ENCODE data around the gene COMMD6. TPM values are rescaled to one million over a fixed set of nuclear protein-coding genes. Genes with fewer than 3 reads are reported as not detected.

COMMD6 gene
- total RNA-seq, 2 experiments from 2014 or later = 211 to 217 TPM

- no peak for ATAC-seq (ENCODE audit: poor library complexity)
- peaks cover 8% of the 10 kb centered on the region for H3K36me3 ChIP-seq (ENCODE audit: insufficient read depth, low read length)
- DNase-seq = no peak
- H3K4me3 ChIP-seq (ENCODE audit: low read length) = no peak overlapping the region
- no peak overlapping the region for H3K27ac ChIP-seq (ENCODE audit: low read depth in 1 of 2, low read length in 2 of 2)
- Mint-ChIP-seq H3K9me3 (peaks cover 4% of the 10 kb centered on the region), H3K36me3 (ENCODE audit: low read depth) (peaks cover 79% of the 10 kb centered on the region), H3K27ac (no peak overlapping the region), H3K4me1 (ENCODE audit: low read depth) (no peaks in the 10 kb centered on the region), H3K4me3 (no peak overlapping the region), H3K27me3 (no peaks in the 10 kb centered on the region)
- H3K4me1 ChIP-seq (ENCODE audit: insufficient read depth, low read length) = no peaks in the 10 kb centered on the region
- CTCF ChIA-PET = no interaction called here
- H3K9me3 ChIP-seq (ENCODE audit: control insufficient read depth in 1 of 2, insufficient read depth in 1 of 2, low read length in 2 of 2) = no peaks in the 10 kb centered on the region
- no peaks in the 10 kb centered on the region for H3K27me3 ChIP-seq (ENCODE audit: control insufficient read depth in 1 of 2, insufficient read depth in 2 of 2, low read length in 2 of 2)
- intact Hi-C loops (cut with DNase I, micrococcal nuclease) = no loop called here
- TF ChIP-seq CTCF (IDR thresholded peaks at IDR 0.05) = no peak
- POLR2A ChIA-PET = no interaction called here
Measured at GRCh38 chr13:75581874-75582640, 44.4 kb upstream of the COMMD6 start.

- H3K9me3 ChIP-seq (ENCODE audit: control insufficient read depth in 1 of 2, insufficient read depth in 1 of 2, low read length in 2 of 2) = no peaks in the 10 kb centered on the region
- intact Hi-C loops (cut with DNase I, micrococcal nuclease) = no loop called here
- no peaks in the 10 kb centered on the region for H3K27me3 Mint-ChIP-seq
- TF ChIP-seq CTCF (IDR thresholded peaks at IDR 0.05) = no peak
- H3K27me3 ChIP-seq (ENCODE audit: control insufficient read depth in 1 of 2, insufficient read depth in 2 of 2, low read length in 2 of 2) = no peaks in the 10 kb centered on the region
- no peaks in the 10 kb centered on the region for H3K4me1 ChIP-seq (ENCODE audit: insufficient read depth, low read length)
- H3K4me1 Mint-ChIP-seq (ENCODE audit: low read depth) = no peaks in the 10 kb centered on the region
- DNase-seq (no peak), ATAC-seq (ENCODE audit: poor library complexity) (no peak)
- H3K36me3 ChIP-seq (ENCODE audit: insufficient read depth, low read length) = peaks cover 12% of the 10 kb centered on the region
- H3K4me3 ChIP-seq (ENCODE audit: low read length) = no peak overlapping the region
- ChIA-PET POLR2A (no interaction called here), CTCF (interaction anchor here (1.6 kb wide), 1 partner anchor 25 kb away, joined by 4 read pairs; no protein-coding TSS in a partner anchor)
- H3K27ac ChIP-seq (ENCODE audit: low read depth in 1 of 2, low read length in 2 of 2) = no peak overlapping the region
- H3K4me3 Mint-ChIP-seq = no peak overlapping the region
- no peak overlapping the region for H3K27ac Mint-ChIP-seq
- H3K36me3 Mint-ChIP-seq (ENCODE audit: low read depth) = peaks cover 85% of the 10 kb centered on the region
- H3K9me3 Mint-ChIP-seq = peaks cover 4% of the 10 kb centered on the region
Measured at GRCh38 chr13:75579529-75579928, 41.9 kb upstream of the COMMD6 start.

GRCh38 chr13:75569576-75569975, 31.9 kb upstream of the COMMD6 start:
- TF ChIP-seq CTCF (IDR thresholded peaks at IDR 0.05) = no peak
- CTCF ChIA-PET = interaction anchor here (1.2 kb wide), 1 partner anchor 32 kb away, joined by 3 read pairs; the partner anchor contains the start of gene COMMD6
- POLR2A ChIA-PET = no interaction called here
- DNase-seq = no peak
- Histone ChIP-seq H3K27ac (ENCODE audit: low read depth in 1 of 2, low read length in 2 of 2) (no peak overlapping the region), H3K9me3 (ENCODE audit: control insufficient read depth in 1 of 2, insufficient read depth in 1 of 2, low read length in 2 of 2) (no peaks in the 10 kb centered on the region), H3K4me3 (ENCODE audit: low read length) (no peak overlapping the region), H3K27me3 (ENCODE audit: control insufficient read depth in 1 of 2, insufficient read depth in 2 of 2, low read length in 2 of 2) (no peaks in the 10 kb centered on the region), H3K4me1 (ENCODE audit: insufficient read depth, low read length) (no peaks in the 10 kb centered on the region), H3K36me3 (ENCODE audit: insufficient read depth, low read length) (peaks cover 63% of the 10 kb centered on the region)
- Mint-ChIP-seq H3K36me3 (ENCODE audit: low read depth) (peaks cover 88% of the 10 kb centered on the region), H3K27ac (no peak overlapping the region), H3K27me3 (no peaks in the 10 kb centered on the region), H3K9me3 (no peaks in the 10 kb centered on the region), H3K4me3 (no peak overlapping the region), H3K4me1 (ENCODE audit: low read depth) (no peaks in the 10 kb centered on the region)
- intact Hi-C loops (cut with DNase I, micrococcal nuclease) = no loop called here
- ATAC-seq (ENCODE audit: poor library complexity) = no peak

Measured in CD4-positive, alpha-beta T cell (primary cell).